Hepatocyte (in vitro differentiated cells): Measurements from ENCODE around the gene NTNG1.

Experiments used
- CTCF ChIP-seq: fragments of 200-600 bp; sonication (generic); IDR thresholded peaks from 2 replicates; pipeline ENCODE4 v1.5.1; 2016; ENCODE audit warnings: antibody characterized with exemption, mild to moderate bottlenecking; ENCODE audit not compliant: poor library complexity
- EZH2 ChIP-seq: fragments of 200-600 bp; sonication (generic); IDR thresholded peaks from 2 replicates; pipeline ENCODE4 v1.6.1; 2016; ENCODE audit warnings: antibody characterized with exemption, mild to moderate bottlenecking, borderline replicate concordance
- EZH2phosphoT487 ChIP-seq: fragments of 200-600 bp; sonication (generic); IDR thresholded peaks from one replicate; pipeline ENCODE4 v1.6.1; 2018; ENCODE audit warnings: antibody characterized with exemption, mild to moderate bottlenecking, low read depth, moderate library complexity; ENCODE audit not compliant: unreplicated experiment, severe bottlenecking

- TF ChIP-seq CTCF (no peak), EZH2 (no peak), EZH2phosphoT487 (no peak)
Observed at GRCh38 chr1:107530543-107530942, 389.7 kb downstream of the NTNG1 start.
